Ishikawa (cell line): ENCODE data around the gene MYO9B.

Experiments used
- CEBPB ChIP-seq: IDR thresholded peaks from 2 replicates; pipeline ENCODE4 v1.6.1; 2012
- CREB1 ChIP-seq: IDR thresholded peaks from 2 replicates; pipeline ENCODE4 v1.6.1; 2012; ENCODE audit warnings: low read depth
- EGR1 ChIP-seq: IDR thresholded peaks from 2 replicates; pipeline ENCODE4 v1.6.1; 2012
- EP300 ChIP-seq: IDR thresholded peaks from 2 replicates; pipeline ENCODE4 v1.6.1; 2012; ENCODE audit warnings: borderline replicate concordance
- FOXM1 ChIP-seq: IDR thresholded peaks from 2 replicates; pipeline ENCODE4 v1.6.1; 2012; ENCODE audit warnings: low read depth, borderline replicate concordance
- MAX ChIP-seq: IDR thresholded peaks from 2 replicates; pipeline ENCODE4 v1.6.1; 2012
- NFIC ChIP-seq: IDR thresholded peaks from 2 replicates; pipeline ENCODE4 v1.6.1; 2012
- RAD21 ChIP-seq: IDR thresholded peaks from 2 replicates; pipeline ENCODE4 v1.6.1; 2012; ENCODE audit warnings: low read depth
- REST ChIP-seq: IDR thresholded peaks from 2 replicates; pipeline ENCODE4 v1.6.1; 2012; ENCODE audit warnings: low read depth, mild to moderate bottlenecking
- TAF1 ChIP-seq: IDR thresholded peaks from 2 replicates; pipeline ENCODE4 v1.6.1; 2012; ENCODE audit warnings: low read depth, mild to moderate bottlenecking
- TCF12 ChIP-seq: IDR thresholded peaks from 2 replicates; pipeline ENCODE4 v1.6.1; 2012; ENCODE audit warnings: low read depth
- TEAD4 ChIP-seq: IDR thresholded peaks from 2 replicates; pipeline ENCODE4 v1.6.1; 2012
- USF1 ChIP-seq: IDR thresholded peaks from 2 replicates; pipeline ENCODE4 v1.6.1; 2012
- YY1 ChIP-seq: IDR thresholded peaks from 2 replicates; pipeline ENCODE4 v1.6.1; 2012; ENCODE audit warnings: low read depth
- ZBTB7A ChIP-seq: IDR thresholded peaks from 2 replicates; pipeline ENCODE4 v1.6.1; 2012; ENCODE audit warnings: low read depth

Gene MYO9B

GRCh38 chr19:17125728-17126677 is 50.4 kb downstream of the MYO9B start:
- TF ChIP-seq USF1, result peak; percentile 75
- no peak for TF ChIP-seq TAF1

- TF ChIP-seq REST (no peak), USF1 (no peak), NFIC (no peak), EP300 (no peak), CEBPB (no peak)
Measured at GRCh38 chr19:17127671-17128070, 52.1 kb downstream of the MYO9B start.

GRCh38 chr19:17128403-17128802 is 52.8 kb downstream of the MYO9B start:
- TF ChIP-seq CEBPB (no peak), TEAD4 (no peak), TAF1 (no peak), USF1 (no peak), TCF12 (no peak), CREB1 (no peak), RAD21 (no peak), NFIC (no peak), ZBTB7A (no peak), MAX (no peak), EGR1 (no peak), FOXM1 (no peak), REST (no peak), YY1 (no peak), EP300 (no peak)

- TF ChIP-seq USF1 (no peak), ZBTB7A (no peak), MAX (no peak), TCF12 (no peak), TAF1 (no peak), YY1 (no peak), EGR1 (no peak), TEAD4 (no peak), FOXM1 (no peak), EP300 (no peak)
Measured at GRCh38 chr19:17128820-17129219, 53.2 kb downstream of the MYO9B start.

GRCh38 chr19:17129377-17129776 is 53.8 kb downstream of the MYO9B start:
- TF ChIP-seq FOXM1, result no peak
- TF ChIP-seq EGR1, result no peak
- TF ChIP-seq REST, result no peak
- TF ChIP-seq CREB1, result no peak
